ENCODE results near the gene MED13L. TPM values are rescaled to one million over a fixed set of nuclear protein-coding genes. Genes with fewer than 3 reads are reported as not detected.

MED13L gene
- total and polyA plus RNA-seq, 11 donors: 12.2 to 84.1 (median 60.2) TPM

GRCh38 chr12:116076399-116076798 lies 201.1 kb downstream of the MED13L start:
- ATAC-seq (no peak), DNase-seq (no peak)
- no peak overlapping the region for H3K27ac ChIP-seq
- H3K27me3 ChIP-seq: no peaks in the 10 kb centered on the region
- 79 to 87% (median 82%) methylated on average over 1 of the region's 1 CpG for WGBS, 4 donors
- peaks cover 0 to 34% (median 4%) of the 10 kb centered on the region in 12 donors for H3K4me1 ChIP-seq
- no peaks in the 10 kb centered on the region for H3K9me3 ChIP-seq
- H3K4me3 ChIP-seq: no peak overlapping the region
- peaks cover 0 to 3% (median 0%) of the 10 kb centered on the region in 9 donors for H3K36me3 ChIP-seq
- intact Hi-C loops (cut with DNase I): no loop called here
- no peak for TF ChIP-seq POLR2A (IDR thresholded peaks at IDR 0.05)
- TF ChIP-seq, protein P1, sequence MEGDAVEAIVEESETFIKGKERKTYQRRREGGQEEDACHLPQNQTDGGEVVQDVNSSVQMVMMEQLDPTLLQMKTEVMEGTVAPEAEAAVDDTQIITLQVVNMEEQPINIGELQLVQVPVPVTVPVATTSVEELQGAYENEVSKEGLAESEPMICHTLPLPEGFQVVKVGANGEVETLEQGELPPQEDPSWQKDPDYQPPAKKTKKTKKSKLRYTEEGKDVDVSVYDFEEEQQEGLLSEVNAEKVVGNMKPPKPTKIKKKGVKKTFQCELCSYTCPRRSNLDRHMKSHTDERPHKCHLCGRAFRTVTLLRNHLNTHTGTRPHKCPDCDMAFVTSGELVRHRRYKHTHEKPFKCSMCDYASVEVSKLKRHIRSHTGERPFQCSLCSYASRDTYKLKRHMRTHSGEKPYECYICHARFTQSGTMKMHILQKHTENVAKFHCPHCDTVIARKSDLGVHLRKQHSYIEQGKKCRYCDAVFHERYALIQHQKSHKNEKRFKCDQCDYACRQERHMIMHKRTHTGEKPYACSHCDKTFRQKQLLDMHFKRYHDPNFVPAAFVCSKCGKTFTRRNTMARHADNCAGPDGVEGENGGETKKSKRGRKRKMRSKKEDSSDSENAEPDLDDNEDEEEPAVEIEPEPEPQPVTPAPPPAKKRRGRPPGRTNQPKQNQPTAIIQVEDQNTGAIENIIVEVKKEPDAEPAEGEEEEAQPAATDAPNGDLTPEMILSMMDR (IDR thresholded peaks at IDR 0.05): no peak

DNA sequence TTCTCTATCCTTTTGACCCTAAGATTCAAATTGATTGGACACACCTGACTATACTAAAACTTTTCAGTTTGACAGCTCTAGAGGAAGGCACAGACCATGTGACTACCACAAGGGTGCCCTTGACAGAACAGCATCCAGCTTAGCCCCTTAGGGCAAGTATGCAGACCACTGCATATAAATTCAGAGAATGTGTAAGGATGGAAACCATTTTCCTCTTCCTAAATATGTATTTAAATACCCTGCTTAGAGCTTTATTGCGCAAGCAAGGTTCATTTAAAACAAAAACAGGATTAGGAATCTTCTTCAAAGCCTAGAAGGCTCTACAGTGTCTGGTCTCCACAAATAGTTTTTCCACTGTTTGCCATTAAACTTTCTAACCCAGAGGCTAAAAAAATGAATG lies 202.8 kb downstream of the MED13L start:
- H3K4me1 ChIP-seq: peaks cover 0 to 42% (median 12%) of the 10 kb centered on the region in 12 donors
- TF ChIP-seq POLR2A (IDR thresholded peaks at IDR 0.05): no peak
- TF ChIP-seq, protein P1 (IDR thresholded peaks at IDR 0.05): no peak
- H3K9me3 ChIP-seq: no peaks in the 10 kb centered on the region
- no peak overlapping the region for H3K4me3 ChIP-seq
- WGBS, 4 donors: 95 to 100% (median 99%) methylated on average over 1 of the region's 1 CpG
- ATAC-seq: peak in 1 of 4 donors; percentile 22
- H3K27me3 ChIP-seq: no peaks in the 10 kb centered on the region
- H3K27ac ChIP-seq: no peak overlapping the region
- DNase-seq: no peak
- intact Hi-C loops (cut with DNase I): no loop called here
- peaks cover 0 to 3% (median 0%) of the 10 kb centered on the region in 9 donors for H3K36me3 ChIP-seq

DNA sequence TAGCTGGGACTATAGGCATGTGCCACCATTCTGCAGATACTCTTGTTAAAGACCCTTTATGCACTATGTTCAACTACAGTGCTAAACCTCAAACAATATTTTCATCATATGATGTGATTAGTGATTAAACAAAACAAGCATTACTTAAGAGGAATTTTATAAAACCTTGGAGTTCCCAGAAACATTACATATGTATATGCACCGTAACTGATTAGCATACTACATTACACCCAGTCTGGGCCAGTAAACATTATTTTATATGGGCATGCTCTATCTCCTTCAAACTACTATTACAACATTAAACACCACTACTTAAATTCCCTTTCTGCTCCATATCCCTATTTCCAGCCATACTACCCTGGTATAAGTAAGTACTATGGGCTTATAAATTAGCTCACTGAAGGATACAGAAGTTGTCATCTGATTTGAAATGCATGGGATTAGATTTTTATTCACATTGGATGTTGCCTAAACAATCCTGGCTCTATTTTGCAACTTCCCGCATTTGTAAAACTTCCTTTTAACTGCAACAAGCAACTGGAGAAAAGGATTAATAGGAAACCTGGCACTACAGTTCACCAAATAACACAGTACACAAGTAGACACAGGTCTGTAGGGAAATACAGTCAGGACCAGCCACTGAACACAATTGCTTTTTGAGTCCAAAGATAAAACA lies 205.8 kb downstream of the MED13L start:
- intact Hi-C loops (cut with DNase I): no loop called here

DNA sequence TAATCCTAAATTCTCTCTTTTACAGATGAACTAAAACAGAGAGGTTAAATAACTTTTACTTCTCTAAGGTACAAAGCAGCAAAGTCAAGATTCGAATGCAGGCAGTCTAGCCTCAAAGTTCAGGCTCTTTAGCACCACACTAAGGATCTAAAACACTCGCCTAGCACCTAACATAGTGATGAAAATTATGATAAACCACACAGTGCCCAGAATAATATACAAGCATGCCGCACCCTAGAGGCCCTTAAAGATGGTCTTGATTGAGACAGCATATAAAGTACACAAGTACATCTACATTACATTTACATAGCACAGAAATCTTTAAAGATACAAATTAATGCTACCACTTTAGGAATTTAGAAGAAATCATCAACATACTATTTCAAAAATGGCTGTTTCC lies 207.0 kb downstream of the MED13L start:
- Histone ChIP-seq H3K4me1 (peaks cover 7 to 70% (median 40%) of the 10 kb centered on the region in 12 donors), H3K4me3 (no peak overlapping the region), H3K27ac (no peak overlapping the region), H3K9me3 (no peaks in the 10 kb centered on the region), H3K36me3 (no peaks in the 10 kb centered on the region), H3K27me3 (no peaks in the 10 kb centered on the region)
- ATAC-seq (no peak), DNase-seq (no peak)
- TF ChIP-seq, protein P1 (IDR thresholded peaks at IDR 0.05): no peak
- TF ChIP-seq POLR2A (IDR thresholded peaks at IDR 0.05): no peak
- WGBS, 4 donors: 86 to 97% (median 92%) methylated on average over 3 of the region's 3 CpGs
- intact Hi-C loops (cut with DNase I): no loop called here

More for the DNA sequence above, 205.8 kb downstream of the MED13L start:
- no peaks in the 10 kb centered on the region for H3K27me3 ChIP-seq
- WGBS, 4 donors: 62 to 91% (median 83%) methylated on average over 2 of the region's 2 CpGs
- no peak for TF ChIP-seq POLR2A (IDR thresholded peaks at IDR 0.05)
- TF ChIP-seq, protein P1 (IDR thresholded peaks at IDR 0.05): no peak
- H3K4me3 ChIP-seq: no peak overlapping the region
- DNase-seq (no peak), ATAC-seq (no peak)
- H3K36me3 ChIP-seq: peaks cover 0 to 1% (median 0%) of the 10 kb centered on the region in 9 donors
- no peaks in the 10 kb centered on the region for H3K9me3 ChIP-seq
- no peak overlapping the region for H3K27ac ChIP-seq
- peaks cover 5 to 60% (median 29%) of the 10 kb centered on the region in 12 donors for H3K4me1 ChIP-seq

Data from heart left ventricle (tissue), 16 donors.